ENCODE results near the gene MRPL23.

DNA sequence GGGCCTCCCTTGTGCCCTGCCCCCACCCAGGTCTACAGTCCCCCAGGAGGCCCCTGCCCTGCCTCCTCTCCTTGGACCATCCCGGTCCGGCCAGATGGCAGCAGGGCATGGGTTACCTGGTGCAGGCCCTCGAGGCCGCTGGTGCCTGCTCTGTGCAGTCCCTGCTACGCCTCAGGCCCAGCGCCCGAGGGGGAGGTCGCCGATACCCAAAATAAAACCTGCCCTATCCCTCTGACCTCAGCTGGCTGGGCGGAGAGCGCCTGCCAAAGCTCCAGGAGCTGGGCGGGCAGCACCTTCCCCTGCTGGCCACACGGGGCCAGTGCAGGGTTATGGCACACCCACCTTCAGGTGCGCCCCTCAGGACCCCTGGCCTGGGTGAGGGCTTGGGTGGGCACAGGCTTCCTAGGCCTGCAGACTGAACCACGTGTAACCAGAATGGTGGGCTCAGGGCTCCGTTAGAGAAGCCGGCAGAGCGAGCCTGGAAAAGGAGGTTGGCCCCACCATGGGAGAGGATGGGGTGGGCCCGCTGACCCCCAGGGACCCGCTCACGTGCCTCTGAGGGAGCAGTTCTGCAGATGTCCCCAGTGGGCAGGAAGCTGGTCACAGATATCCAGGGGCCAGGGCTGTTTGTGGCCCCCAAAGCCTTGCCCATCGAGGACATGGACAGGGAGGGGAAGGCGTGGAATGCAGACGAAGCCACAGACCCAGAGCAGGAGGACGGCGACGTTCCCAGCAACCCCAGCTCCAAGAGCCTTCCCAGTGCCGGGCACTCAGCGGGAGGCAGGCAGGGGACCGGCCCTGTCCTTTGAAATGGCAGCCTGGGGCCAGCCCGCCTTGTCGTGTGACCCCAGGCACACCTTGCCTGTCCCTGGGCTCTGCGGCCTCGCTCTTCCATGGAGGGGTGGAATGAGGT is 29.4 kb upstream of the MRPL23 start:
- TF ChIP-seq, protein P1, sequence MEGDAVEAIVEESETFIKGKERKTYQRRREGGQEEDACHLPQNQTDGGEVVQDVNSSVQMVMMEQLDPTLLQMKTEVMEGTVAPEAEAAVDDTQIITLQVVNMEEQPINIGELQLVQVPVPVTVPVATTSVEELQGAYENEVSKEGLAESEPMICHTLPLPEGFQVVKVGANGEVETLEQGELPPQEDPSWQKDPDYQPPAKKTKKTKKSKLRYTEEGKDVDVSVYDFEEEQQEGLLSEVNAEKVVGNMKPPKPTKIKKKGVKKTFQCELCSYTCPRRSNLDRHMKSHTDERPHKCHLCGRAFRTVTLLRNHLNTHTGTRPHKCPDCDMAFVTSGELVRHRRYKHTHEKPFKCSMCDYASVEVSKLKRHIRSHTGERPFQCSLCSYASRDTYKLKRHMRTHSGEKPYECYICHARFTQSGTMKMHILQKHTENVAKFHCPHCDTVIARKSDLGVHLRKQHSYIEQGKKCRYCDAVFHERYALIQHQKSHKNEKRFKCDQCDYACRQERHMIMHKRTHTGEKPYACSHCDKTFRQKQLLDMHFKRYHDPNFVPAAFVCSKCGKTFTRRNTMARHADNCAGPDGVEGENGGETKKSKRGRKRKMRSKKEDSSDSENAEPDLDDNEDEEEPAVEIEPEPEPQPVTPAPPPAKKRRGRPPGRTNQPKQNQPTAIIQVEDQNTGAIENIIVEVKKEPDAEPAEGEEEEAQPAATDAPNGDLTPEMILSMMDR (IDR thresholded peaks at IDR 0.05) = peak in 2 of 4 experiments; percentile 28 to 34
- TF ChIP-seq POLR2A (IDR thresholded peaks at IDR 0.05) = no peak

Data from uterus (tissue), 2 donors.